ENCODE data around the gene SLC1A7.

Gene SLC1A7

DNA sequence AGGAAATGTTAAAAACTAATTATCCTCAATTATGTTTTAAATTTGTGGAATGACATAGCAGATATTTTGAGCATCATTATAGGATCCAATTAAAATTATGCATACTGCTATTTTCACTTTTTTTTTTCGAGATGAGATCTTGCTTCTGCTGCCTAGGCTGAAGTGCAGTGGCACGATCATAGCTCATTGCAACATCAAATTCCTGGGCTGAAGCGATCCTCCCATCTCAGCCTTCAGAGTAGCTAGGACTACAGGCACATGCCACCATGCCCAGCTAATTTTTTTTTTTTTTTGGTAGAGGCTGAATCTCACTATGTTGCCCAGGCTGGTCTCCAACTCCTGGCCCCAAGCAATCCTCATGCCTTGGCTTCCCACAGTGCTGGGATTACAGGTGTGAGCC lies 11.3 kb upstream of the SLC1A7 start:
- no peak overlapping the region for H3K4me3 ChIP-seq (ENCODE audit: low read length)
- TF ChIP-seq, protein P1, sequence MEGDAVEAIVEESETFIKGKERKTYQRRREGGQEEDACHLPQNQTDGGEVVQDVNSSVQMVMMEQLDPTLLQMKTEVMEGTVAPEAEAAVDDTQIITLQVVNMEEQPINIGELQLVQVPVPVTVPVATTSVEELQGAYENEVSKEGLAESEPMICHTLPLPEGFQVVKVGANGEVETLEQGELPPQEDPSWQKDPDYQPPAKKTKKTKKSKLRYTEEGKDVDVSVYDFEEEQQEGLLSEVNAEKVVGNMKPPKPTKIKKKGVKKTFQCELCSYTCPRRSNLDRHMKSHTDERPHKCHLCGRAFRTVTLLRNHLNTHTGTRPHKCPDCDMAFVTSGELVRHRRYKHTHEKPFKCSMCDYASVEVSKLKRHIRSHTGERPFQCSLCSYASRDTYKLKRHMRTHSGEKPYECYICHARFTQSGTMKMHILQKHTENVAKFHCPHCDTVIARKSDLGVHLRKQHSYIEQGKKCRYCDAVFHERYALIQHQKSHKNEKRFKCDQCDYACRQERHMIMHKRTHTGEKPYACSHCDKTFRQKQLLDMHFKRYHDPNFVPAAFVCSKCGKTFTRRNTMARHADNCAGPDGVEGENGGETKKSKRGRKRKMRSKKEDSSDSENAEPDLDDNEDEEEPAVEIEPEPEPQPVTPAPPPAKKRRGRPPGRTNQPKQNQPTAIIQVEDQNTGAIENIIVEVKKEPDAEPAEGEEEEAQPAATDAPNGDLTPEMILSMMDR (IDR thresholded peaks at IDR 0.05; ENCODE audit: insufficient read depth, low read depth, low read length, missing control alignments): no peak
- peak; percentile 18 for DNase-seq (ENCODE audit: low read depth)

GRCh38 chr1:53148123-53148522 lies 5.7 kb upstream of the SLC1A7 start:
- H3K4me3 ChIP-seq (ENCODE audit: low read length): no peak overlapping the region
- TF ChIP-seq, protein P1 (IDR thresholded peaks at IDR 0.05; ENCODE audit: insufficient read depth, low read depth, low read length, missing control alignments): no peak
- peak; percentile 42 for DNase-seq (ENCODE audit: low read depth)

DNA sequence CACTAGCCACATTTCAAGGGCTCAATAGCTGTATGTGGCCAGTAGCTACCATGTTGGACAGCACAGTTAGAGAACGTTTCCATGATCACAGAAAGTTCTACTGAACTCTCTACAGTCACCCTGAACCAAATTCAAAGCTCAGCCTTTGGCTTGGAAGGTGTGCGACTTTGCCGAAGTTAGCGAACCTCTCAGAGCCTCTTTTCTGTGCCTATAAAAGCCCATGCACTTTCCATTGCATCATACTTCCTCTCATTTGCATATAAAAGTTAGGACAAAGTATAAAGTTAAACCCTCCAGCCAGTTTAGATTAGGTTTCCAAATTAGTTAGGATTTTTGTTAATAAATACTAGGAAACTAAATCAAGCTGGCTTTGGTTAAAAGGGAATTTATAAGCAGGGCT lies 4.7 kb upstream of the SLC1A7 start:
- no peak for DNase-seq (ENCODE audit: low read depth)
- no peak overlapping the region for H3K4me3 ChIP-seq (ENCODE audit: low read length)

GRCh38 chr1:53145942-53146708 lies 3.7 kb upstream of the SLC1A7 start:
- TF ChIP-seq, protein P1 (IDR thresholded peaks at IDR 0.05; ENCODE audit: insufficient read depth, low read depth, low read length, missing control alignments): no peak
- H3K4me3 ChIP-seq (ENCODE audit: low read length): no peak overlapping the region
- DNase-seq (ENCODE audit: low read depth): peak; percentile 97

More for the DNA sequence above, 4.7 kb upstream of the SLC1A7 start:
- TF ChIP-seq, protein P1 (IDR thresholded peaks at IDR 0.05; ENCODE audit: insufficient read depth, low read depth, low read length, missing control alignments): no peak

- TF ChIP-seq, protein P1 (IDR thresholded peaks at IDR 0.05; ENCODE audit: insufficient read depth, low read depth, low read length, missing control alignments): no peak
- no peak overlapping the region for H3K4me3 ChIP-seq (ENCODE audit: low read length)
- DNase-seq (ENCODE audit: low read depth): no peak
Measured at GRCh38 chr1:53145619-53145941, 3.1 kb upstream of the SLC1A7 start.

- no peak for DNase-seq (ENCODE audit: low read depth)
- H3K4me3 ChIP-seq (ENCODE audit: low read length): no peak overlapping the region
- TF ChIP-seq, protein P1 (IDR thresholded peaks at IDR 0.05; ENCODE audit: insufficient read depth, low read depth, low read length, missing control alignments): no peak
Measured at GRCh38 chr1:53145051-53145600, 2.7 kb upstream of the SLC1A7 start.

GRCh38 chr1:53144201-53144600 lies 1.8 kb upstream of the SLC1A7 start:
- TF ChIP-seq, protein P1 (IDR thresholded peaks at IDR 0.05; ENCODE audit: insufficient read depth, low read depth, low read length, missing control alignments): no peak
- DNase-seq (ENCODE audit: low read depth): no peak
- H3K4me3 ChIP-seq (ENCODE audit: low read length): no peak overlapping the region
